Esophagus squamous epithelium (tissue), 4 donors: ENCODE data around the gene KCNJ2.

Source experiments
- POLR2A ChIP-seq, 4 donors: fragments of 450-650 bp; IDR thresholded peaks; one replicate each; pipeline ENCODE4 v1.6.1; 2017; ENCODE audit warnings: antibody characterized with exemption in 4 of 4, mild to moderate bottlenecking in 4 of 4, moderate library complexity in 3 of 4
- TF ChIP-seq, protein P1 (sequence below), 6 experiments: fragments of 450-650 bp in 4 of 6; fragments of 200-600 bp in 2 of 6; sonication (generic) in 2 of 6; IDR thresholded peaks; one replicate each; pipeline ENCODE4 v1.5.1; 2016 to 2019; ENCODE audit warnings: antibody characterized with exemption in 6 of 6, mild to moderate bottlenecking in 4 of 6, moderate library complexity in 4 of 6

DNA sequence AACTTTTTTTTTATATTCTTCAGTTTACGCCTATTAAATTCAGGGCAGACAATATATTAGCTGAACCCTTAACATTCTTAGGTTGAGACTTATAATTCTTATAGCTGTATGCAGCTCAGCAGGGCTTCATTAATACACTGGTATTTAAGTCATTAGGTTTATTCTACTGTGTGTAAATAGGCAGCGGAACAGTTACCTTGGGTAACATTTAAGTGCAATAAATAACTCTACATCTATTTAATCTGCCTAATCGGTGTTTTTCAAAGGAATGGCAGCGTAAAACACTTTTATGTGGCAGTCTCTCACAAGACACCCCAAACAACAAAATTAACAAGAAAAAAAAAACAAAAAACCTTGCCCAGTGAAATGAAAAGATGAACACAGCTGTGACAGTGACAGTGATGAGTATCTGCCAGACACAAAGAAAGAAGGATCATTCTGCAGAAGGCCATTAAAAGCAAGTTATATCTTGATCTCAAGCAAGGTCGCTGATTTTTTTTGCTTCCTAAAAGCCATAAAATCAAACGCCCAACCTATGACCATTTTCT, 32.6 kb downstream of the KCNJ2 start:
- TF ChIP-seq POLR2A (IDR thresholded peaks at IDR 0.05) = no peak
- TF ChIP-seq, protein P1, sequence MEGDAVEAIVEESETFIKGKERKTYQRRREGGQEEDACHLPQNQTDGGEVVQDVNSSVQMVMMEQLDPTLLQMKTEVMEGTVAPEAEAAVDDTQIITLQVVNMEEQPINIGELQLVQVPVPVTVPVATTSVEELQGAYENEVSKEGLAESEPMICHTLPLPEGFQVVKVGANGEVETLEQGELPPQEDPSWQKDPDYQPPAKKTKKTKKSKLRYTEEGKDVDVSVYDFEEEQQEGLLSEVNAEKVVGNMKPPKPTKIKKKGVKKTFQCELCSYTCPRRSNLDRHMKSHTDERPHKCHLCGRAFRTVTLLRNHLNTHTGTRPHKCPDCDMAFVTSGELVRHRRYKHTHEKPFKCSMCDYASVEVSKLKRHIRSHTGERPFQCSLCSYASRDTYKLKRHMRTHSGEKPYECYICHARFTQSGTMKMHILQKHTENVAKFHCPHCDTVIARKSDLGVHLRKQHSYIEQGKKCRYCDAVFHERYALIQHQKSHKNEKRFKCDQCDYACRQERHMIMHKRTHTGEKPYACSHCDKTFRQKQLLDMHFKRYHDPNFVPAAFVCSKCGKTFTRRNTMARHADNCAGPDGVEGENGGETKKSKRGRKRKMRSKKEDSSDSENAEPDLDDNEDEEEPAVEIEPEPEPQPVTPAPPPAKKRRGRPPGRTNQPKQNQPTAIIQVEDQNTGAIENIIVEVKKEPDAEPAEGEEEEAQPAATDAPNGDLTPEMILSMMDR (IDR thresholded peaks at IDR 0.05) = no peak
